BLaER1 (cell line): Measurements from ENCODE around the gene ITGB6.

ENCODE experiments used
- H3K27ac ChIP-seq: shearing (Covaris generic); formaldehyde crosslinking; 2 replicates; pipeline ENCODE4 v1.8.1; 2022
- H3K27me3 ChIP-seq: shearing (Covaris generic); formaldehyde crosslinking; 2 replicates; pipeline ENCODE4 v1.8.1; 2022
- H3K36me3 ChIP-seq: shearing (Covaris generic); formaldehyde crosslinking; 2 replicates; pipeline ENCODE4 v1.8.1; 2022
- H3K4me1 ChIP-seq: shearing (Covaris generic); formaldehyde crosslinking; 2 replicates; pipeline ENCODE4 v1.8.1; 2022
- H3K4me2 ChIP-seq: shearing (Covaris generic); formaldehyde crosslinking; 2 replicates; pipeline ENCODE4 v1.8.1; 2022
- H3K4me3 ChIP-seq: shearing (Covaris generic); formaldehyde crosslinking; 2 replicates; pipeline ENCODE4 v1.8.1; 2022
- H3K9ac ChIP-seq: shearing (Covaris generic); formaldehyde crosslinking; 2 replicates; pipeline ENCODE4 v1.8.1; 2022
- H3K9me3 ChIP-seq: shearing (Covaris generic); formaldehyde crosslinking; 2 replicates; pipeline ENCODE4 v1.8.1; 2022
- H4K20me1 ChIP-seq: shearing (Covaris generic); formaldehyde crosslinking; 2 replicates; pipeline ENCODE4 v1.8.1; 2022
- Cebpa-rat ChIP-seq: shearing (Covaris generic); IDR thresholded peaks from 2 replicates; pipeline ENCODE4 v1.8.1; 2022

ITGB6 gene

DNA sequence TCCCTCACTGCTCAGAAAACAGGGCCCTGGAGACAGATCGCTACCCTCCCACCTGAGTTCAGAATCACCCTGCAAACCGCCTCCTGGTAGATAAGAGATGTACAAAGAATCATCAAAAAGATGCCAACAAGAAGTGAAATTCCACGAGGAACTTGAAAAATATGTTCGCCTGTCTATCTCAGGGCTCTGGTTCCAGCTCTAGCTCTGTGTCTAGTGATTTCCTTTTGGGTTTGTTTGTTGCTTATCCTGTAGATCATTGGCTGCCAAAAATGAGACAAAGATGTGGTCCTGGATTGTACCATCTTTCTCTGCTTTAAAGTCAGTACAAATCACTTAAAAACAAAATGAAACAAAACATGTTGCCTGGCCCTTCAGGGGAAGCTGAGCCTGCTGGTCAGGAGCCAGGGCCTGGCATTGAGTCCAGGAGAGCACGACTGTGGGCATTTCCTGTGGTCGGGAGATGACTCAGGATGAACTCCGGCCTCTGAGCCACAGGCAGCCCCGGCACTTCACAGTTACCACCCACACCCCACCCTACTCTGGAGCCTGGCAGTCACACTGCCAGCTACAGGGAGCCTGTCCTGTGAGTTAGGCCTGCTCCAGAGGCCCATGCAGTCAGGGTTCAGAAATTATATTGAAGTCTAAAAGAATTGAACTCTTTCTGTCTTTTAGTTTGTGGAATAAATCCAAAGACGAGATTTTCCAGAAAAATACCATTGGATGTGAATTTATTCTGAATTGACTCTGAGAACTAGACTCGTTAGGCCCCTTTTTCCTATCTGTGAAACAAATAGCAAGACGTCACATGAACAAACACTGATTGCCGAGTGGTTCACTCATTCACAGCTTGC is 8.0 kb upstream of the ITGB6 start:
- H3K27me3 ChIP-seq, result no peaks in the 10 kb centered on the region
- H3K9me3 ChIP-seq, result no peaks in the 10 kb centered on the region; the same call in 1 of the 2 replicates
- no peak overlapping the region for H3K4me3 ChIP-seq
- no peaks in the 10 kb centered on the region for H3K36me3 ChIP-seq
- H3K27ac ChIP-seq, result no peak overlapping the region
- no peak overlapping the region for H3K4me2 ChIP-seq
- TF ChIP-seq Cebpa-rat, result no peak
- H3K9ac ChIP-seq, result no peak overlapping the region
- no peaks in the 10 kb centered on the region for H3K4me1 ChIP-seq
- no peaks in the 10 kb centered on the region for H4K20me1 ChIP-seq

DNA sequence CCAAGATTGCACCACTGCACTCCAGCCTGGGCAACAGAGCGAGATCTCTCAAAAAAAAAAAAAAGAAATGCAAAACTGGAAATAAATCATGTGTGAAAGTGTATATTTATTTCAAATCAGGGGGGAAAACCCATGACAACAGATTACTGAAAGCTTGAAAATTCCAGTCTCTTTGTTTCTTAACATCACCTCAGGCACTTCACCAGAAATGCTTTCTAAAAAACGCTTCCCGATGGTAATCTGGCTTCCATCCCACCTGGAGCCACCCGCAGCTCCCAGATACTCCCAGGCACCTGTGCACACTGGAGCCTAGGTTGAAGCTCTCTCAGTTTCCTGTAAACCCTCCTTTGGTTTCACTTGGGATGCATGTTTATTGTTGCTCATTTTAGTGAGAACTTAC is 7.2 kb upstream of the ITGB6 start:
- Histone ChIP-seq H3K9me3 (no peaks in the 10 kb centered on the region; the same call in 1 of the 2 replicates), H3K36me3 (no peaks in the 10 kb centered on the region), H3K27me3 (no peaks in the 10 kb centered on the region), H4K20me1 (no peaks in the 10 kb centered on the region), H3K9ac (no peak overlapping the region), H3K4me1 (no peaks in the 10 kb centered on the region), H3K4me3 (no peak overlapping the region), H3K27ac (no peak overlapping the region), H3K4me2 (no peak overlapping the region)
- TF ChIP-seq Cebpa-rat, result no peak

DNA sequence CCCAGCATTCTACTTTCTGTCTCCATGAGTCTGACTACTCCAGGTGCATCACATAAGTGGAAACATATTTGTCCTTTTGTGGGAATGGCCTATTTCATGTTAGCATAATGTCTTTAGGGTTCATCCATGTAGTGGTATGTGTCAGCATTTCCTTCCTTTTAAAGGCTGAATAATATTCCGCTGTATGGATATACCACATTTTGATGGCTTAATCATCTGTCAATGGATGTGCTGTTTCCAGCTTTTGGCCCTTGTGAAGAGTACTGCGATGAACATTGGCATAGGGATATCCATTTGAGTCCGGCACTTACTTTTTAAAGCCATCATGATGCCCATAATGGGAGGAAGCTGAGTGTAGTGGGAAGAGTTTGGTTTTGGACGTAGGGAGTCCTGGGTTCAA is 6.4 kb upstream of the ITGB6 start:
- no peak overlapping the region for H3K9ac ChIP-seq
- H3K36me3 ChIP-seq, result no peaks in the 10 kb centered on the region
- no peak overlapping the region for H3K4me2 ChIP-seq
- TF ChIP-seq Cebpa-rat, result no peak
- no peak overlapping the region for H3K27ac ChIP-seq
- H3K9me3 ChIP-seq, result no peaks in the 10 kb centered on the region; the same call in 1 of the 2 replicates
- no peaks in the 10 kb centered on the region for H4K20me1 ChIP-seq
- H3K27me3 ChIP-seq, result no peaks in the 10 kb centered on the region
- H3K4me1 ChIP-seq, result no peaks in the 10 kb centered on the region
- H3K4me3 ChIP-seq, result no peak overlapping the region

DNA sequence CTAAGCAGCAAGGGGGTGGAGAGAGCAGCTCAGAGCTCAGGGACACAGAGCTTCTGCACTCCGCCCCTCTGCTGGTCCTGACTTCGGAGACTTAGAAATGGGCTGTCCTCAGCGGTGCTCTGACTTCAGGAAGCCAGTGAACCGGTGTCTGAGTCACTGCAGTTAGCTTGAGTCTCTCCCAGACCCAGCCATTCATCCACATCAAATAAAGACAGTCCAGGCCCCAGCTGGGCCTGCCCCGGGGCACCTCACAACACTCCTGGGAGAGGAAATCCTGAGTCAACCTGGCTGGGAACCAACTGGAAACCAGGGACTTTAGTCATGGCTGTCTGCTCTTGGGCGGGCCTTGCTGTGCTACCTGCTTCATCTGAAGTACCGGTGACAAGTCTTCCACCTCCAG is 5.4 kb upstream of the ITGB6 start:
- no peaks in the 10 kb centered on the region for H3K27me3 ChIP-seq
- H3K27ac ChIP-seq, result no peak overlapping the region
- H3K9me3 ChIP-seq, result no peaks in the 10 kb centered on the region; the same call in 1 of the 2 replicates
- H3K4me3 ChIP-seq, result no peak overlapping the region
- no peaks in the 10 kb centered on the region for H3K36me3 ChIP-seq
- TF ChIP-seq Cebpa-rat, result no peak
- no peaks in the 10 kb centered on the region for H4K20me1 ChIP-seq
- H3K9ac ChIP-seq, result no peak overlapping the region
- no peak overlapping the region for H3K4me2 ChIP-seq
- H3K4me1 ChIP-seq, result no peaks in the 10 kb centered on the region

DNA sequence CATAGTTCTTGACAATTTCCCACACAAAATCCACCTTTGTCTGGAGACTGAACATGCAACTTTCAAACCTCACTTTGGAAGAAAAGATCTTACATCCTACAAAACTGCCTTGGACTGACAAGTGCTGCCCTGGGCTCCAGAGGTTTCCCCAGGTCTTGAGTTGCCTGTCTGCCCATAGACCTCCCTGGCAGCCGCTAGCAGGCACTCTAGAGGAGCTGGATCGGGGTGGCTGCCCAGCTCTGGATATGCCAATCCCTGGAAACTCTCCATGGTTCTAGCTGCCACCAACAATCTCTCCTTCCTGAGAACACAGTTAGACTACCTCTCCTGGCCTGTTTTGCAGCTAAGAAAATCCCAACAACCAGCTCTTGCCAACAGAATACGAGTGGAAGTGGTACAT is 3.4 kb upstream of the ITGB6 start:
- Histone ChIP-seq H3K27me3 (no peaks in the 10 kb centered on the region), H3K36me3 (no peaks in the 10 kb centered on the region), H3K9ac (no peak overlapping the region), H3K4me1 (no peaks in the 10 kb centered on the region), H3K4me3 (no peak overlapping the region), H3K9me3 (no peaks in the 10 kb centered on the region; the same call in 1 of the 2 replicates), H4K20me1 (no peaks in the 10 kb centered on the region), H3K27ac (no peak overlapping the region), H3K4me2 (no peak overlapping the region)
- TF ChIP-seq Cebpa-rat, result no peak

DNA sequence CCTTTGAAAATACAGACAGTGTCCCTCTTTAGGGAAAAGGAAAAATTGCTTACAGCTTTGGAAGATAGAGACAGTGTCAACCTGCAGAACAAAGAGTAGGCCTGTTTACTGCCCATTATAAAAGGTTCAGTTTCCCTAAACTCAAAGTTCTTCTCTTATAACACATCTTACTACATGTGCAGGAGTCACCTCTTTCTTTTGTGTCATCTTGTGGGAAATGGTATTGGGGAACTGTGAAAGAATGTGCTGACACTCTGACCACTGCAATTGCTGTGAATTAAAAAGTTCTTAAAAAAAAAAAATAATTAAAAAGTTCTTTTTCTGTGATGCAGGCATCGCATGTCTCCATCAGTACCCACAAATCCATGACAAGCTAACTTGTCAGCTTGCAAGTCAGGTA is 2.9 kb upstream of the ITGB6 start:
- Histone ChIP-seq H3K27ac (no peak overlapping the region), H3K36me3 (no peaks in the 10 kb centered on the region), H3K4me1 (no peaks in the 10 kb centered on the region), H4K20me1 (no peaks in the 10 kb centered on the region), H3K27me3 (no peaks in the 10 kb centered on the region), H3K9ac (no peak overlapping the region), H3K4me2 (no peak overlapping the region), H3K9me3 (no peaks in the 10 kb centered on the region; the same call in 1 of the 2 replicates), H3K4me3 (no peak overlapping the region)
- no peak for TF ChIP-seq Cebpa-rat

DNA sequence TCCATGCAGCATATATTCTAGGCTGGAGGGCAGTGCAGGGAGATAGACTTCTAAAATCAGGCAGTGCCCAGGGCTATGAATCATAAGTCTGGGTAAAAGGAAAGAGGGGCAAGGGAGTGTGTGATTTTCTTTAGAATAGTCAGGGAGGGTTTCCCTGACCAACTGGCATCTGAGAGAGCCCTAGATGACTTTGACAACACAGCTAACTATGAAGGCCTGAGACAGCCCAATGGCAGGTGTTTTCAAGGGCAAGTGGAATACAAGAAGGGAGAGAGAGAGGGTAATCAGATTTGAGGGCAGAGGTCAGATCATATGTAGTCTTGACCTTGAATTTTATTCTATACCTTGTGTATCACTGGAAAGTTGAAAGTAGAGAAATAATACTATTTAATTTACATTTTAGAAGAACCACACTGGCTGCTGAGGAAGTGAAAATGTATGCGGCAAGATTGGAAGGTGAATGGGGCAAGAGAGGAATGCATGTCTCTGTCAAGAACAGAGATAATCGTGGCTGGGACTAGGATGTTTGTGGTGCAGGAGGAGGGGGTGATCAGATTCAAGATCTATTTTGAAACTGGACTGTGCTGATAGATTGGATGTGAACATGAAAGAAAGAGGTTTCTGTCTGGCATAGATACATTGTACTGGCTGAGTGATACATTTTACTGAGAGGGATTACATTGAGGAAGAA is 1.9 kb upstream of the ITGB6 start:
- no peak overlapping the region for H3K4me2 ChIP-seq
- H4K20me1 ChIP-seq, result no peaks in the 10 kb centered on the region
- H3K27ac ChIP-seq, result no peak overlapping the region
- H3K27me3 ChIP-seq, result no peaks in the 10 kb centered on the region
- H3K4me1 ChIP-seq, result no peaks in the 10 kb centered on the region
- no peaks in the 10 kb centered on the region for H3K36me3 ChIP-seq
- no peak overlapping the region for H3K9ac ChIP-seq
- no peak overlapping the region for H3K4me3 ChIP-seq
- no peak for TF ChIP-seq Cebpa-rat
- H3K9me3 ChIP-seq, result no peaks in the 10 kb centered on the region; the same call in 1 of the 2 replicates

DNA sequence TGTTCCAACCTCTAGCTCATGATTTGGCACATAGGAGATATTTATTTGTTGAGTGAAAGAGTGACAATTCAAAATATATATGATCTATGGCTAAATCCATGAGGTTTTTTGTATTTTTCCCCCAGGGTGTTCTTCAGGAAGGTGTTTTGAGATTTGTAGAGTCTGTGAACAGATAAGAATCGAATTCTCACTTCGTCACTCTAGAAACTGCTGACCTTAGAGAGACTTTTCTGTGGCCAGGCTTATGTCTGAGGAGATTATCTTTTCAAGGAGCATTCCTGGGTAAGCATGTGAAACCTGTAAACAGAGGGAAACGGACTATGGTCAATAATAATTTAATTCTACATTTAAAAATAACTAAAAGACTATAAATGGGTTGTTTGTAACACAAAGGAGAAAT is 849 bp upstream of the ITGB6 start:
- no peak overlapping the region for H3K27ac ChIP-seq
- no peaks in the 10 kb centered on the region for H3K27me3 ChIP-seq
- H3K4me2 ChIP-seq, result no peak overlapping the region
- H4K20me1 ChIP-seq, result no peaks in the 10 kb centered on the region
- H3K9ac ChIP-seq, result no peak overlapping the region
- no peaks in the 10 kb centered on the region for H3K9me3 ChIP-seq
- TF ChIP-seq Cebpa-rat, result no peak
- H3K4me1 ChIP-seq, result no peaks in the 10 kb centered on the region
- H3K36me3 ChIP-seq, result no peaks in the 10 kb centered on the region
- no peak overlapping the region for H3K4me3 ChIP-seq

DNA sequence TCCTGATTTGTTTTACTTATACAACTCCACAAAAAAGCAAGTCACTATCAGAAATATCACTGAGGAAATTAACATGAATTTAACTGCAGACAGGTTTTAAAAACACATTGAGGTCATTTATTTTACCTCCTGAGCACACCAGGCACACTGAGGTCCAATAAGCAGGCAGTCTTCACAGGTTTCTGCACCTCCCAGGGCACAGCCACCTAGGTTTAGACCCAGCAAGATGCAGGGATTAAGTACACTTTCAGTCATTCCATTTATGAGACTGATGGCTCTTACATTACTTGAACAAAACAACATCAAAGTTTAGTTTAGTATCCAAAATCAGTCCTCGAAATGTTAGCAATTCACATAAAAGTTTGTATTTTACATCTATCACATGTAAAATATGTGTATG is 1.0 kb downstream of the ITGB6 start:
- Histone ChIP-seq H3K4me2 (no peak overlapping the region), H3K4me1 (no peaks in the 10 kb centered on the region), H3K9me3 (no peaks in the 10 kb centered on the region), H3K27ac (no peak overlapping the region), H3K27me3 (no peaks in the 10 kb centered on the region), H4K20me1 (no peaks in the 10 kb centered on the region), H3K36me3 (no peaks in the 10 kb centered on the region), H3K9ac (no peak overlapping the region), H3K4me3 (no peak overlapping the region)
- no peak for TF ChIP-seq Cebpa-rat

DNA sequence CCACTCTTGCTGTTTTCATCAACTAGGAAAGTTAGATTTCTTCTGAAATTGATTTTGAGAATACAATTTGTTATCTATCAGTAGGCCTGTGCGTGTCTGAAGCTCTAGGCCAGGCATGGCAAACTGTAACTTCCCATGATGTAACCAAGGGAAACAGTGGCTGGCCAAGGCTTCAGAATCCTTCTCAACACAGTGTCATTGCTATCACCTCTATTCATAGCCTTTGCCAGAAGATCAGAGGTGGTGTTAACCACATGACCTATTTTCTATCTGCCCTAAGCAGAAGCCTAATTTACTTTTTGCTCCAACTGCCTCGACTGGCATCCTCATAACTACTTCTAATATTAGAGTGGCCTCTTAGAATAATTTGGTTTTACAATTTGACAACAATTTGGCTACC is 2.5 kb downstream of the ITGB6 start:
- no peaks in the 10 kb centered on the region for H3K4me1 ChIP-seq
- H4K20me1 ChIP-seq, result no peaks in the 10 kb centered on the region
- no peaks in the 10 kb centered on the region for H3K36me3 ChIP-seq
- H3K4me2 ChIP-seq, result no peak overlapping the region
- no peak overlapping the region for H3K9ac ChIP-seq
- H3K9me3 ChIP-seq, result no peaks in the 10 kb centered on the region
- no peak overlapping the region for H3K27ac ChIP-seq
- H3K27me3 ChIP-seq, result no peaks in the 10 kb centered on the region
- no peak for TF ChIP-seq Cebpa-rat
- H3K4me3 ChIP-seq, result no peak overlapping the region
